HG02981 (cell line): ENCODE data around the gene LDLRAD3.
"Not testable (repeated sequence)": the region's sequence is repeated elsewhere in the genome, so short reads cannot be mapped to it uniquely, and the experiment has no call there.

Experiments
- ATAC-seq: cut with Tn5 transposase; IDR thresholded peaks from one replicate; pipeline ENCODE4 v1.9.1; 2021; ENCODE audit warnings: mild to moderate bottlenecking, moderate library complexity; ENCODE audit not compliant: unreplicated experiment

LDLRAD3 gene

GRCh38 chr11:35986947-35987346 lies 43.1 kb downstream of the LDLRAD3 start:
- ATAC-seq, result no peak

GRCh38 chr11:35990170-35990569 lies 46.3 kb downstream of the LDLRAD3 start:
- ATAC-seq, result no peak

GRCh38 chr11:35990816-35991215 lies 47.0 kb downstream of the LDLRAD3 start:
- no peak for ATAC-seq

GRCh38 chr11:35992548-35992947 lies 48.7 kb downstream of the LDLRAD3 start:
- no peak for ATAC-seq

GRCh38 chr11:35994421-35994820 lies 50.6 kb downstream of the LDLRAD3 start:
- no peak for ATAC-seq

- ATAC-seq, result no peak
Measured at GRCh38 chr11:35995681-35996271, 51.9 kb downstream of the LDLRAD3 start.

- ATAC-seq, result no peak
Measured at GRCh38 chr11:35997902-35998520, 54.1 kb downstream of the LDLRAD3 start.

GRCh38 chr11:35998634-35999033 lies 54.8 kb downstream of the LDLRAD3 start:
- no peak for ATAC-seq

GRCh38 chr11:36000616-36001190 lies 56.8 kb downstream of the LDLRAD3 start:
- no peak for ATAC-seq

GRCh38 chr11:36002196-36002595 lies 58.3 kb downstream of the LDLRAD3 start:
- no peak for ATAC-seq

GRCh38 chr11:36002796-36003195 lies 58.9 kb downstream of the LDLRAD3 start:
- ATAC-seq, result no peak

- no peak for ATAC-seq
Measured at GRCh38 chr11:36006556-36006955, 62.7 kb downstream of the LDLRAD3 start.

- no peak for ATAC-seq
Measured at GRCh38 chr11:36007127-36007655, 63.3 kb downstream of the LDLRAD3 start.

- no peak for ATAC-seq
Measured at GRCh38 chr11:36008584-36008983, 64.7 kb downstream of the LDLRAD3 start.

GRCh38 chr11:36009473-36009872 lies 65.6 kb downstream of the LDLRAD3 start:
- ATAC-seq, result no peak

GRCh38 chr11:36010010-36010740 lies 66.3 kb downstream of the LDLRAD3 start:
- no peak for ATAC-seq

- ATAC-seq, result no peak
Measured at GRCh38 chr11:36011574-36011973, 67.7 kb downstream of the LDLRAD3 start.

GRCh38 chr11:36012455-36012854 lies 68.6 kb downstream of the LDLRAD3 start:
- no peak for ATAC-seq

- ATAC-seq, result no peak
Measured at GRCh38 chr11:36012979-36013378, 69.1 kb downstream of the LDLRAD3 start.

GRCh38 chr11:36013446-36013845 lies 69.6 kb downstream of the LDLRAD3 start:
- not testable (repeated sequence) for ATAC-seq
